ENCODE results near the gene GLIPR1. TPM values are rescaled to one million over a fixed set of nuclear protein-coding genes. Genes with fewer than 3 reads are reported as not detected.
"Not testable (repeated sequence)": the region's sequence is repeated elsewhere in the genome, so short reads cannot be mapped to it uniquely, and the experiment has no call there.

GLIPR1 gene
- total RNA-seq, 1 donor from 2014 or later: 38.9 TPM

GRCh38 chr12:75446857-75447256 lies 33.7 kb upstream of the GLIPR1 start:
- Mint-ChIP-seq H3K4me1 (ENCODE audit: unreplicated experiment) (peaks cover 20% of the 10 kb centered on the region), H3K4me3 (ENCODE audit: unreplicated experiment) (no peak overlapping the region), H3K27me3 (ENCODE audit: unreplicated experiment) (no peaks in the 10 kb centered on the region), H3K27ac (ENCODE audit: unreplicated experiment) (peak overlapping the region; percentile 58), H3K9me3 (ENCODE audit: unreplicated experiment) (no peaks in the 10 kb centered on the region), H3K36me3 (ENCODE audit: unreplicated experiment) (no peaks in the 10 kb centered on the region)
- no peak for DNase-seq (ENCODE audit: extremely low spot score, unreplicated experiment)
- TF ChIP-seq CTCF (IDR thresholded peaks at IDR 0.05): no peak

DNA sequence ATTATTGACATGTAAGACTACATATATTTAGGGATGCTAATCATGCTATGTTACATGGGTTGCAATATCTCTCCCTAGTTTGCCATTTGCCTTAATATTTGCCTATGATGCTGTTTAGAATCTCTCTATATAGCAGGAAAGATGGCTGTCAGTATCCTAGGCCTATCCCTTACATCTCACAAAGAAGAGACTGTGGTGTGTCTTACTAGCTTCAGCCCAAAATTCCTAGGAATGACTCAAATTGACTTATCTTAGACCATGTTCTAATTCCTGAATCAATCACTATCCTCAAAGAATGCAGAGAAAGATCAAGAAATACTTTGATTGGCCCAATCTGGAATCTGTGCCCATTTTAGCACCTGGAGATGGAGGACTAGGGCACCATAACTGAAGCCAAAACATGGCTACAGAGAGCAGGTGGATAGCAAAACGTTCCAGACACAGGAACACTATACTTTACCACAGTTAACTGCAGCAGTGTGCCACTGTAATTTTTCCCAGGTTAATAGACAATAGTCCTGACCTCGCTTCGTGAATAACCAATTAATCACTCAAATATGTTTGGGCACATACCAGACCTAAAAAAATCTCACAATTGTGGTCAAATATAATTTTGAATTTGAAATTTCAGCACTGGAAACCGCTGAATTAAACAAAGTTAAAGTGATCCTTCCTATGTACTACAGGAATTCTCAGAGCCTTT lies 32.7 kb upstream of the GLIPR1 start:
- Mint-ChIP-seq H3K4me3 (ENCODE audit: unreplicated experiment) (no peak overlapping the region), H3K27ac (ENCODE audit: unreplicated experiment) (no peak overlapping the region), H3K36me3 (ENCODE audit: unreplicated experiment) (no peaks in the 10 kb centered on the region), H3K27me3 (ENCODE audit: unreplicated experiment) (no peaks in the 10 kb centered on the region), H3K4me1 (ENCODE audit: unreplicated experiment) (peaks cover 20% of the 10 kb centered on the region), H3K9me3 (ENCODE audit: unreplicated experiment) (no peaks in the 10 kb centered on the region)
- no peak for TF ChIP-seq CTCF (IDR thresholded peaks at IDR 0.05)
- DNase-seq (ENCODE audit: extremely low spot score, unreplicated experiment): no peak

GRCh38 chr12:75452675-75453330 lies 27.8 kb upstream of the GLIPR1 start:
- H3K9me3 Mint-ChIP-seq (ENCODE audit: unreplicated experiment): peaks cover 8% of the 10 kb centered on the region
- H3K27me3 Mint-ChIP-seq (ENCODE audit: unreplicated experiment): no peaks in the 10 kb centered on the region
- no peak for DNase-seq (ENCODE audit: extremely low spot score, unreplicated experiment)
- H3K4me1 Mint-ChIP-seq (ENCODE audit: unreplicated experiment): no peaks in the 10 kb centered on the region
- TF ChIP-seq CTCF (IDR thresholded peaks at IDR 0.05): no peak
- no peak overlapping the region for H3K4me3 Mint-ChIP-seq (ENCODE audit: unreplicated experiment)
- H3K27ac Mint-ChIP-seq (ENCODE audit: unreplicated experiment): no peak overlapping the region
- H3K36me3 Mint-ChIP-seq (ENCODE audit: unreplicated experiment): peaks cover 2% of the 10 kb centered on the region

DNA sequence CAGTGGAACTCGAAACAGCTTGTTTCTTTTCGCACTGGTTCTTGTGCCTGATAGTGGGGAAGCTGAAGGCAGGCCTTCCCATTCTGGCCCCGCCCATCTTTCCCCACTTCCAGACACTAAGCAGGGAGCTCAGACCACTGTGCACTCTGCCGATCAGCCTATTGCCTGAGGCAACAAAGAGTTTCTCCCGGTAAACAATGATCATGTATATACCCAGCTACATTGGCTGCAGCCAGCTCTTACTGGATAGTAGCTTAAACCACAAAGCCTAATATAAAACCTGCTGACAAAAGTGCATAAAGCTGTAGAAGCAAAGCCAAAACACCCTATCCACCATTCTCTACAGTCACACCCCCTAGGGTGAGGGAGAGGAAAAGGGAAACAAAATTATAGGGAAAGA lies 24.7 kb upstream of the GLIPR1 start:
- DNase-seq (ENCODE audit: extremely low spot score, unreplicated experiment): no peak
- Mint-ChIP-seq H3K36me3 (ENCODE audit: unreplicated experiment) (peaks cover 2% of the 10 kb centered on the region), H3K4me3 (ENCODE audit: unreplicated experiment) (no peak overlapping the region), H3K27ac (ENCODE audit: unreplicated experiment) (no peak overlapping the region), H3K4me1 (ENCODE audit: unreplicated experiment) (no peaks in the 10 kb centered on the region), H3K27me3 (ENCODE audit: unreplicated experiment) (no peaks in the 10 kb centered on the region), H3K9me3 (ENCODE audit: unreplicated experiment) (peaks cover 19% of the 10 kb centered on the region)
- TF ChIP-seq CTCF (IDR thresholded peaks at IDR 0.05): no peak

- Mint-ChIP-seq H3K27ac (ENCODE audit: unreplicated experiment) (no peak overlapping the region), H3K36me3 (ENCODE audit: unreplicated experiment) (peaks cover 2% of the 10 kb centered on the region), H3K4me1 (ENCODE audit: unreplicated experiment) (no peaks in the 10 kb centered on the region), H3K4me3 (ENCODE audit: unreplicated experiment) (no peak overlapping the region), H3K27me3 (ENCODE audit: unreplicated experiment) (no peaks in the 10 kb centered on the region), H3K9me3 (ENCODE audit: unreplicated experiment) (peaks cover 19% of the 10 kb centered on the region)
- DNase-seq (ENCODE audit: extremely low spot score, unreplicated experiment): no peak
- no peak for TF ChIP-seq CTCF (IDR thresholded peaks at IDR 0.05)
Observed at GRCh38 chr12:75457191-75457590, 23.4 kb upstream of the GLIPR1 start.

- H3K4me3 Mint-ChIP-seq (ENCODE audit: unreplicated experiment); H3K36me3 Mint-ChIP-seq (ENCODE audit: unreplicated experiment); H3K27me3 Mint-ChIP-seq (ENCODE audit: unreplicated experiment); DNase-seq (ENCODE audit: extremely low spot score, unreplicated experiment); H3K4me1 Mint-ChIP-seq (ENCODE audit: unreplicated experiment); H3K27ac Mint-ChIP-seq (ENCODE audit: unreplicated experiment): not testable (repeated sequence)
- peaks cover 19% of the 10 kb centered on the region for H3K9me3 Mint-ChIP-seq (ENCODE audit: unreplicated experiment)
Observed at GRCh38 chr12:75457866-75458265, 22.7 kb upstream of the GLIPR1 start.

Measured in osteocyte (in vitro differentiated cells).